Kidney (tissue), 14 donors: Measurements from ENCODE around the gene TGM6. TPM values are rescaled to one million over a fixed set of nuclear protein-coding genes. Genes with fewer than 3 reads are reported as not detected.

Experiments used
- DNase-seq, 5 donors: peaks; one replicate each; pipeline ENCODE4 v3.0.0-alpha.2; 2013 to 2020
- FAIRE-seq: peaks from 2 replicates; lab custom pipeline; 2012; peaks lifted over from hg19 to GRCh38; lab: Jason Lieb, UNC
- H3K27ac ChIP-seq, 2 donors: one replicate each; pipeline ENCODE4 v1.7.0; 2013; ENCODE audit warnings: low read depth in 2 of 2, low read length in 2 of 2, inconsistent platforms in 1 of 2
- H3K27me3 ChIP-seq: one replicate; pipeline ENCODE4 v1.7.1; 2013; ENCODE audit warnings: low read length, inconsistent platforms; ENCODE audit not compliant: control insufficient read depth, insufficient read depth
- H3K36me3 ChIP-seq, 3 donors: one replicate each; pipeline versions ENCODE4 v1.7.0 to v1.7.1; 2013; ENCODE audit warnings: low read length in 3 of 3, control low read depth in 1 of 3, inconsistent platforms in 1 of 3; ENCODE audit not compliant: insufficient read depth in 3 of 3, control insufficient read depth in 2 of 3
- H3K4me1 ChIP-seq, 3 donors: one replicate each; pipeline versions ENCODE4 v1.7.0 to v1.7.1; 2013; ENCODE audit warnings: low read length in 3 of 3, inconsistent platforms in 1 of 3, low read depth in 1 of 3; ENCODE audit not compliant: control insufficient read depth in 2 of 3, insufficient read depth in 2 of 3
- H3K4me3 ChIP-seq, 3 donors: one replicate each; pipeline versions ENCODE4 v1.7.0 to v1.8.1; 2013; ENCODE audit warnings: low read length in 3 of 3, control low read depth in 1 of 3, inconsistent platforms in 1 of 3
- H3K9ac ChIP-seq, 3 donors: one replicate each; pipeline versions ENCODE4 v1.7.0 to v1.7.1; 2013; ENCODE audit warnings: low read length in 3 of 3, control low read depth in 1 of 3, inconsistent platforms in 1 of 3
- H3K9me3 ChIP-seq, 3 donors: one replicate each; pipeline versions ENCODE4 v1.7.0 to v1.7.1; 2013; ENCODE audit warnings: low read length in 3 of 3, control low read depth in 1 of 3, inconsistent platforms in 1 of 3; ENCODE audit not compliant: control insufficient read depth in 2 of 3, insufficient read depth in 1 of 3
- CTCF ChIP-seq: IDR thresholded peaks from 3 replicates; pipeline ENCODE4 v1.5.1; 2012; ENCODE audit warnings: mild to moderate bottlenecking, moderate library complexity, borderline replicate concordance; ENCODE audit not compliant: insufficient read depth; ENCODE audit errors: extremely low read depth
- intact Hi-C: fragments of 100-400 bp; cut with DNase I; formaldehyde crosslinking; loops from one replicate; pipeline ENCODE4 v1.11.1; 2022
- polyA plus RNA-seq: library from polyadenylated mRNA; stranded (reverse); fragments of 350-450 nt; fragmentation: Illumina TruSeq; extraction: RNeasy Lipid Tissue Mini Kit (QIAGEN cat#74804); gene quantifications from one replicate; pipeline ENCODE4 v1.2.3, GENCODE V29; 2014; ENCODE audit warnings: low read depth, low replicate concordance; ENCODE audit not compliant: insufficient read depth
- total RNA-seq: library from RNA; stranded (reverse); fragmentation: NEBNext Ultra II Directional; extraction: Animal tissue kit (Norgen Biotek cat#: 25700); gene quantifications from one replicate; pipeline ENCODE4 v1.2.1, GENCODE V29; 2021
- donor health status: control.
- donor health status: control.
- donor health status: control.
- donor health status: control.
- donor health status: control.
- donor health status: DM: yes; HTN: yes; CAD: no.
- donor health status: Normal renal cell carcinoma (clear cell type).

TGM6 gene
- total and polyA plus RNA-seq, 2 donors from 2014 or later, result not detected

- Histone ChIP-seq H3K27me3 (no peaks in the 10 kb centered on the region), H3K4me3 (no peak overlapping the region), H3K9me3 (no peaks in the 10 kb centered on the region), H3K27ac (no peak overlapping the region), H3K36me3 (no peaks in the 10 kb centered on the region), H3K4me1 (no peaks in the 10 kb centered on the region), H3K9ac (no peak overlapping the region)
- no peak for DNase-seq
- TF ChIP-seq CTCF, result no peak
- intact Hi-C loops, result no loop called here
- no peak for FAIRE-seq
These were observed 39.8 kb downstream of the TGM6 start for GRCh38 chr20:2420510-2420909.

DNA sequence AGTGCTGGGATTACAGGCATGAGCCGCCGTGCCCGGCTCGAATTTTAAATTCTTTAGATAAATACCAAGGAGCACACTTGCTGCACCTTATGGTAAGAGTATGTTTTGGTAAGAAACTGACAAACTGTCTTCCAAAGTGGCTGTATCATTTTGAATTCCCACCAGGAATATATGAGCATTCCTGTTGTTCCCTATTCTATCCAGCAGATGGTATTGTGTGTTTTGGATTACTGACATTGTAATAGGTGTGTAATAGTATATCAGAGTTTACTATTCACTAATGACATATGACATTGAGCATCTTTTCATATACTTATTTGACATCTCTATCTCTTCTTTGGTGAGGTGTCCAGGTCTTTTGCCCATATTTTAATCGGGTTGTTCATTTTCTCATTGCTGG lies 40.5 kb downstream of the TGM6 start:
- Histone ChIP-seq H3K27ac (no peak overlapping the region), H3K4me3 (no peak overlapping the region), H3K9ac (no peak overlapping the region), H3K9me3 (no peaks in the 10 kb centered on the region), H3K4me1 (no peaks in the 10 kb centered on the region), H3K27me3 (no peaks in the 10 kb centered on the region), H3K36me3 (no peaks in the 10 kb centered on the region)
- intact Hi-C loops, result no loop called here
- no peak for DNase-seq
- TF ChIP-seq CTCF, result no peak
- no peak for FAIRE-seq

- Histone ChIP-seq H3K4me1 (no peaks in the 10 kb centered on the region), H3K4me3 (no peak overlapping the region), H3K9me3 (no peaks in the 10 kb centered on the region), H3K27ac (no peak overlapping the region), H3K27me3 (no peaks in the 10 kb centered on the region), H3K36me3 (no peaks in the 10 kb centered on the region), H3K9ac (no peak overlapping the region)
- TF ChIP-seq CTCF, result no peak
- intact Hi-C loops, result no loop called here
- DNase-seq (no peak), FAIRE-seq (no peak)
These were observed 48.4 kb downstream of the TGM6 start for GRCh38 chr20:2429051-2429450.

GRCh38 chr20:2430538-2430937 lies 49.8 kb downstream of the TGM6 start:
- Histone ChIP-seq H3K27ac (no peak overlapping the region), H3K4me1 (no peaks in the 10 kb centered on the region), H3K4me3 (no peak overlapping the region), H3K27me3 (no peaks in the 10 kb centered on the region), H3K36me3 (no peaks in the 10 kb centered on the region), H3K9ac (no peak overlapping the region), H3K9me3 (no peaks in the 10 kb centered on the region)
- no peak for DNase-seq
- TF ChIP-seq CTCF, result no peak
- no peak for FAIRE-seq
- intact Hi-C loops, result no loop called here
